ENCODE data around the gene MAP4K5. TPM values are rescaled to one million over a fixed set of nuclear protein-coding genes. Genes with fewer than 3 reads are reported as not detected.

MAP4K5 gene
- total RNA-seq, 1 experiment from 2014 or later, result 94.4 TPM

Other genes with a start within 250 kb of the MAP4K5 start
- gene L2HGDH, start 220.3 kb downstream of the MAP4K5 start, total RNA-seq (2014; rRNA removed; shearing (Covaris generic)), result 17.6 and 18.2 TPM in 2 replicates
- gene DMAC2L, start 220.2 kb downstream of the MAP4K5 start, total RNA-seq (2014; rRNA removed; shearing (Covaris generic)), result 28.7 and 33.3 TPM in 2 replicates
- gene CDKL1, start 135.7 kb downstream of the MAP4K5 start, total RNA-seq (2014; rRNA removed; shearing (Covaris generic)), result 2.5 and 4.7 TPM in 2 replicates
- 5.7 and 5.9 TPM in 2 replicates for gene ATL1, start 27.6 kb upstream of the MAP4K5 start, total RNA-seq (2014; rRNA removed; shearing (Covaris generic))
- gene SAV1, start 135.7 kb upstream of the MAP4K5 start, total RNA-seq (2014; rRNA removed; shearing (Covaris generic)), result 28.6 and 36.5 TPM in 2 replicates

All from Daoy (cell line).